NCI-H2107 (cell line): ENCODE results near the gene PCGF5.
"Not testable (repeated sequence)": the region's sequence is repeated elsewhere in the genome, so short reads cannot be mapped to it uniquely, and the experiment has no call there.

ENCODE experiments used
- DNase-seq: peaks from one replicate; lab custom pipeline; 2025; lab: John Stamatoyannopoulos, UW

Gene PCGF5

GRCh38 chr10:91286572-91286971, 66.1 kb downstream of the PCGF5 start:
- DNase-seq: no peak

GRCh38 chr10:91287276-91287675, 66.8 kb downstream of the PCGF5 start:
- DNase-seq: no peak

- DNase-seq: no peak
Measured at GRCh38 chr10:91287912-91288311, 67.4 kb downstream of the PCGF5 start.

- no peak for DNase-seq
Measured at GRCh38 chr10:91289305-91289704, 68.8 kb downstream of the PCGF5 start.

GRCh38 chr10:91290607-91291006, 70.1 kb downstream of the PCGF5 start:
- DNase-seq: no peak

GRCh38 chr10:91294134-91294906, 73.9 kb downstream of the PCGF5 start:
- DNase-seq: no peak

GRCh38 chr10:91295346-91295745, 74.9 kb downstream of the PCGF5 start:
- DNase-seq: no peak

- no peak for DNase-seq
Measured at GRCh38 chr10:91296471-91296870, 76.0 kb downstream of the PCGF5 start.

- DNase-seq: peak; percentile 44
Measured at GRCh38 chr10:91298224-91298871, 77.9 kb downstream of the PCGF5 start.

GRCh38 chr10:91299999-91300575, 79.6 kb downstream of the PCGF5 start:
- no peak for DNase-seq

- DNase-seq: not testable (repeated sequence)
Measured at GRCh38 chr10:91302946-91303345, 82.5 kb downstream of the PCGF5 start.

- not testable (repeated sequence) for DNase-seq
Measured at GRCh38 chr10:91305979-91306378, 85.5 kb downstream of the PCGF5 start.

GRCh38 chr10:91307489-91307888, 87.0 kb downstream of the PCGF5 start:
- DNase-seq: no peak

GRCh38 chr10:91309711-91310110, 89.2 kb downstream of the PCGF5 start:
- DNase-seq: no peak

GRCh38 chr10:91311601-91312381, 91.3 kb downstream of the PCGF5 start:
- DNase-seq: no peak

GRCh38 chr10:91312382-91312733, 91.9 kb downstream of the PCGF5 start:
- DNase-seq: no peak

- DNase-seq: no peak
Measured at GRCh38 chr10:91313796-91314485, 93.5 kb downstream of the PCGF5 start.

GRCh38 chr10:91316486-91316885, 96.0 kb downstream of the PCGF5 start:
- no peak for DNase-seq

GRCh38 chr10:91317541-91317940, 97.1 kb downstream of the PCGF5 start:
- no peak for DNase-seq

GRCh38 chr10:91319336-91319735, 98.9 kb downstream of the PCGF5 start:
- no peak for DNase-seq

- not testable (repeated sequence) for DNase-seq
Measured at GRCh38 chr10:91323293-91323905, 102.9 kb downstream of the PCGF5 start.
